Measurements from ENCODE around the gene PCDHA7. TPM values are rescaled to one million over a fixed set of nuclear protein-coding genes. Genes with fewer than 3 reads are reported as not detected.

Gene PCDHA7
- total RNA-seq, 1 donor from 2014 or later: not detected

GRCh38 chr5:140883927-140884697 lies 50.0 kb downstream of the PCDHA7 start:
- TF ChIP-seq, protein P1, sequence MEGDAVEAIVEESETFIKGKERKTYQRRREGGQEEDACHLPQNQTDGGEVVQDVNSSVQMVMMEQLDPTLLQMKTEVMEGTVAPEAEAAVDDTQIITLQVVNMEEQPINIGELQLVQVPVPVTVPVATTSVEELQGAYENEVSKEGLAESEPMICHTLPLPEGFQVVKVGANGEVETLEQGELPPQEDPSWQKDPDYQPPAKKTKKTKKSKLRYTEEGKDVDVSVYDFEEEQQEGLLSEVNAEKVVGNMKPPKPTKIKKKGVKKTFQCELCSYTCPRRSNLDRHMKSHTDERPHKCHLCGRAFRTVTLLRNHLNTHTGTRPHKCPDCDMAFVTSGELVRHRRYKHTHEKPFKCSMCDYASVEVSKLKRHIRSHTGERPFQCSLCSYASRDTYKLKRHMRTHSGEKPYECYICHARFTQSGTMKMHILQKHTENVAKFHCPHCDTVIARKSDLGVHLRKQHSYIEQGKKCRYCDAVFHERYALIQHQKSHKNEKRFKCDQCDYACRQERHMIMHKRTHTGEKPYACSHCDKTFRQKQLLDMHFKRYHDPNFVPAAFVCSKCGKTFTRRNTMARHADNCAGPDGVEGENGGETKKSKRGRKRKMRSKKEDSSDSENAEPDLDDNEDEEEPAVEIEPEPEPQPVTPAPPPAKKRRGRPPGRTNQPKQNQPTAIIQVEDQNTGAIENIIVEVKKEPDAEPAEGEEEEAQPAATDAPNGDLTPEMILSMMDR (conservative IDR thresholded peaks at IDR 0.05; ENCODE audit: low read depth, low read length): no peak
- H3K4me3 ChIP-seq (ENCODE audit: low read depth, low read length): no peak overlapping the region

More at GRCh38 chr5:140883927-140884697, 50.0 kb downstream of the PCDHA7 start:
- DNase-seq (ENCODE audit: low read depth): no peak

Other genes with a start within 250 kb of the PCDHA7 start
- not detected in 2 replicates for gene CD14, start 201.1 kb upstream of the PCDHA7 start, total RNA-seq
- 9.0 and 127 TPM in 2 replicates for gene TMCO6, start 194.8 kb upstream of the PCDHA7 start, total RNA-seq
- gene NDUFA2, start 186.6 kb upstream of the PCDHA7 start, total RNA-seq: 62.0 and 110 TPM in 2 replicates
- gene IK, start 186.4 kb upstream of the PCDHA7 start, total RNA-seq: 95.4 and 124 TPM in 2 replicates
- 14.6 and 23.4 TPM in 2 replicates for gene WDR55, start 169.4 kb upstream of the PCDHA7 start, total RNA-seq
- gene DND1, start 160.7 kb upstream of the PCDHA7 start, total RNA-seq: 0.14 TPM in 1 of 2 replicates, not detected in the other
- gene HARS1, start 142.9 kb upstream of the PCDHA7 start, total RNA-seq: 83.0 and 123 TPM in 2 replicates
- 33.9 and 39.5 TPM in 2 replicates for gene HARS2, start 142.8 kb upstream of the PCDHA7 start, total RNA-seq
- 38.3 and 43.6 TPM in 2 replicates for gene ZMAT2, start 133.8 kb upstream of the PCDHA7 start, total RNA-seq
- gene PCDHA1, start 48.1 kb upstream of the PCDHA7 start, total RNA-seq: not detected in 2 replicates
- not detected in 2 replicates for gene PCDHA2, start 39.4 kb upstream of the PCDHA7 start, total RNA-seq
- 0.06 TPM in 1 of 2 replicates, not detected in the other for gene PCDHA3, start 33.2 kb upstream of the PCDHA7 start, total RNA-seq
- 1.6 TPM in 1 of 2 replicates, not detected in the other for gene PCDHA4, start 27.2 kb upstream of the PCDHA7 start, total RNA-seq
- not detected in 2 replicates for gene PCDHA5, start 12.7 kb upstream of the PCDHA7 start, total RNA-seq
- not detected in 2 replicates for gene PCDHA6, start 6.3 kb upstream of the PCDHA7 start, total RNA-seq
- not detected in 2 replicates for gene PCDHA8, start 6.9 kb downstream of the PCDHA7 start, total RNA-seq
- gene PCDHA9, start 14.1 kb downstream of the PCDHA7 start, total RNA-seq: not detected in 2 replicates
- under 0.01 and 0.06 TPM in 2 replicates for gene PCDHA10, start 21.6 kb downstream of the PCDHA7 start, total RNA-seq
- not detected in 2 replicates for gene PCDHA11, start 34.7 kb downstream of the PCDHA7 start, total RNA-seq
- not detected in 2 replicates for gene PCDHA12, start 41.0 kb downstream of the PCDHA7 start, total RNA-seq
- gene PCDHA13, start 47.9 kb downstream of the PCDHA7 start, total RNA-seq: not detected in 2 replicates
- not detected in 2 replicates for gene PCDHAC1, start 92.0 kb downstream of the PCDHA7 start, total RNA-seq
- gene PCDHAC2, start 132.2 kb downstream of the PCDHA7 start, total RNA-seq: not detected in 2 replicates
- not detected in 2 replicates for gene PCDHB1, start 217.1 kb downstream of the PCDHA7 start, total RNA-seq

Measured in epithelial cell of proximal tubule (primary cell).